ENCODE data around the gene MBD5.
"Not testable (repeated sequence)": the region's sequence is repeated elsewhere in the genome, so short reads cannot be mapped to it uniquely, and the experiment has no call there.

Gene MBD5

GRCh38 chr2:148021059-148021861 is at the start of gene MBD5:
Gene MBD5 (plus strand): TSS chr2:148021091.
- peak in 1 of 2 experiments; percentile 29 for DNase-seq

GRCh38 chr2:147976102-147976501 is 44.8 kb upstream of the MBD5 start:
- no peak for DNase-seq

- DNase-seq = no peak
These were observed 43.2 kb upstream of the MBD5 start for GRCh38 chr2:147977679-147978078.

GRCh38 chr2:147980940-147981528 is 39.9 kb upstream of the MBD5 start:
- DNase-seq = no peak

GRCh38 chr2:147989102-147989501 is 31.8 kb upstream of the MBD5 start:
- DNase-seq = no peak

GRCh38 chr2:147989809-147990403 is 31.0 kb upstream of the MBD5 start:
- peak in 1 of 2 experiments; percentile 66 for DNase-seq

GRCh38 chr2:147994965-147995364 is 25.9 kb upstream of the MBD5 start:
- DNase-seq = not testable (repeated sequence)

- no peak for DNase-seq
These were observed 24.1 kb upstream of the MBD5 start for GRCh38 chr2:147996828-147997227.

- no peak for DNase-seq
These were observed 22.7 kb upstream of the MBD5 start for GRCh38 chr2:147998203-147998602.

GRCh38 chr2:147999126-147999525 is 21.8 kb upstream of the MBD5 start:
- DNase-seq = no peak

GRCh38 chr2:148000095-148000494 is 20.8 kb upstream of the MBD5 start:
- no peak for DNase-seq

- not testable (repeated sequence) for DNase-seq
These were observed 18.5 kb upstream of the MBD5 start for GRCh38 chr2:148002420-148002819.

- DNase-seq = no peak
These were observed 14.5 kb upstream of the MBD5 start for GRCh38 chr2:148006249-148007007.

- DNase-seq = no peak
These were observed 13.5 kb upstream of the MBD5 start for GRCh38 chr2:148007219-148007900.

GRCh38 chr2:148008411-148008810 is 12.5 kb upstream of the MBD5 start:
- not testable (repeated sequence) for DNase-seq

- no peak for DNase-seq
These were observed 7.0 kb upstream of the MBD5 start for GRCh38 chr2:148013876-148014275.

- DNase-seq = no peak
These were observed 6.3 kb upstream of the MBD5 start for GRCh38 chr2:148014616-148015015.

- DNase-seq = peak; percentile 97 to 99
These were observed 506 bp upstream of the MBD5 start, which contains the start of gene ORC4 for GRCh38 chr2:148020111-148021058. Gene ORC4 (minus strand): TSS chr2:148020737. CDS start chr2:147975958, 44,779 bp downstream.

GRCh38 chr2:148021886-148022285 is 995 bp downstream of the MBD5 start:
- DNase-seq = peak in 1 of 2 experiments; percentile 15

GRCh38 chr2:148022351-148022750 is 1.5 kb downstream of the MBD5 start:
- no peak for DNase-seq

GRCh38 chr2:148022882-148023281 is 2.0 kb downstream of the MBD5 start:
- no peak for DNase-seq
